ENCODE data around the gene TINAGL1. TPM values are rescaled to one million over a fixed set of nuclear protein-coding genes. Genes with fewer than 3 reads are reported as not detected.

Gene TINAGL1
- total and polyA plus RNA-seq, 2 of the 13 experiments (the other 11 are each of a cell fraction or from before 2014, with no cell fraction given): 24.7 to 76.8 TPM

- ChIA-PET POLR2A (no interaction called here), CTCF (ENCODE audit: low intra/inter-chr PET ratio, low total read pairs) (no interaction called here)
- H3K4me3 ChIP-seq (replicated peaks in 1 of 3; ENCODE audit: insufficient read depth in 1 of 3, low read depth in 2 of 3, low read length in 3 of 3): no peak overlapping the region
- in situ Hi-C loops (cut with HindIII; ENCODE audit: extremely low pct_ligation_motif_present, low pct_unique_long_range_greater_than_20kb) (loop anchor here (5.0 kb wide), 1 partner anchor 37 kb away; no protein-coding TSS in a partner anchor), intact Hi-C loops (cut with micrococcal nuclease; ENCODE audit: unreplicated experiment) (no loop called here)
- H3K36me3 ChIP-seq (replicated peaks in 1 of 2; ENCODE audit: control insufficient read depth in 1 of 2, insufficient read depth in 2 of 2, low read length in 2 of 2): no peaks in the 10 kb centered on the region
- H3K27ac ChIP-seq (ENCODE audit: extremely low read length, insufficient read depth, low read length): no peak overlapping the region
- H4K20me1 ChIP-seq (ENCODE audit: insufficient read depth, low read length): no peaks in the 10 kb centered on the region
- WGBS (ENCODE audit: low lambda C conversion rate): 51% methylated on average over 7 of the region's 7 CpGs
- no peaks in the 10 kb centered on the region for H3K27me3 ChIP-seq (ENCODE audit: control insufficient read depth in 1 of 2, insufficient read depth in 2 of 2, low read length in 2 of 2)
- no peaks in the 10 kb centered on the region for H3K79me2 ChIP-seq (ENCODE audit: insufficient read depth, low read length)
- no peak for DNase-seq (ENCODE audit: low spot score)
- ATAC-seq: no peak
- FAIRE-seq: no peak
- no peak overlapping the region for H3K9ac ChIP-seq (ENCODE audit: insufficient read depth, low read depth, low read length)
- no peak overlapping the region for H3K4me2 ChIP-seq (ENCODE audit: low read depth, low read length)
- H2AFZ ChIP-seq (ENCODE audit: low read length): no peak overlapping the region
- no peaks in the 10 kb centered on the region for H3K9me3 ChIP-seq (ENCODE audit: low read length)
- BruUV-seq (replicated peaks): no TSS peak
- H3K4me1 ChIP-seq (ENCODE audit: insufficient read depth, low read length): no peaks in the 10 kb centered on the region
- TF ChIP-seq NFAT5 (CRISPR knock-in tag; IDR thresholded peaks at IDR 0.05): no peak
- TF ChIP-seq ZNF30 (CRISPR knock-in tag; IDR thresholded peaks at IDR 0.05): no peak
- no peak for TF ChIP-seq EZH2 (conservative IDR thresholded peaks at IDR 0.05; ENCODE audit: low read depth, low read length)
- no peak for TF ChIP-seq MLX (CRISPR knock-in tag; IDR thresholded peaks at IDR 0.05)
- no peak for TF ChIP-seq MTERF4 (CRISPR knock-in tag; IDR thresholded peaks at IDR 0.05)
- TF ChIP-seq CC2D1A (CRISPR knock-in tag; IDR thresholded peaks at IDR 0.05): no peak
- no peak for TF ChIP-seq SALL2 (CRISPR knock-in tag; IDR thresholded peaks at IDR 0.05)
- TF ChIP-seq ERF (CRISPR knock-in tag; IDR thresholded peaks at IDR 0.05): no peak
- no peak for TF ChIP-seq ZBTB49 (CRISPR knock-in tag; IDR thresholded peaks at IDR 0.05; ENCODE audit: borderline replicate concordance)
- no peak for TF ChIP-seq ZXDC (CRISPR knock-in tag; IDR thresholded peaks at IDR 0.05)
- TF ChIP-seq ZNF703 (CRISPR knock-in tag; IDR thresholded peaks at IDR 0.05; ENCODE audit: borderline replicate concordance): no peak
- no peak for TF ChIP-seq CEBPB (IDR thresholded peaks at IDR 0.05; ENCODE audit: borderline replicate concordance, low read depth, low read length)
- no peak for TF ChIP-seq KDM6A (CRISPR knock-in tag; IDR thresholded peaks at IDR 0.05; ENCODE audit: low read depth)
- no peak for TF ChIP-seq ARNT2 (CRISPR knock-in tag; IDR thresholded peaks at IDR 0.05; ENCODE audit: low read depth)
These were observed 22.7 kb downstream of the TINAGL1 start for GRCh38 chr1:31598980-31599379.

Data from HepG2 (cell line).